NOMO-1 treated with dmso at 0.1 percent for 144 hours (cell line): ENCODE measurements around the gene OTOL1.

Experiments
- DNase-seq: peaks from one replicate; lab custom pipeline; 2025; ENCODE audit not compliant: unreplicated experiment; lab: John Stamatoyannopoulos, UW

Gene OTOL1

DNA sequence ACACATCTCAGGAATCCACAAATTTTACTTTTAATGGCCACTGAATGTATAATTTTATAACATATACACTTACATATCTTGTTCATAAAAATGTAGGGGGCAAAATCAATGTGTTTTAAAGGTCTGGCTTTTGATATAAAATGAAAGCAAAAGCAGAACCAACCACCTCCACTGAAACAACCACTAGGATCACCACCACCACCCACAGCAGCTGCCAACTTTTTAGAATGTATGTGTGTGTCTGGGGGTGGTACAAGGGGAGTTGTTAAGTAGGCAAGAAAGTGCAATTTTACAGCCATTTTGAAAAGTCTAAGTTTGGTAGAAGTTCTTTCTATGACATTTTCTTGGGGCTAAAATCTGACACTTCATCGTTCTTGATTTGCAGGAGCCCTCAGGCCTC, 44.0 kb downstream of the OTOL1 start:
- DNase-seq, result no peak

- DNase-seq, result no peak
These were observed 49.2 kb downstream of the OTOL1 start for GRCh38 chr3:161545824-161546223.

DNA sequence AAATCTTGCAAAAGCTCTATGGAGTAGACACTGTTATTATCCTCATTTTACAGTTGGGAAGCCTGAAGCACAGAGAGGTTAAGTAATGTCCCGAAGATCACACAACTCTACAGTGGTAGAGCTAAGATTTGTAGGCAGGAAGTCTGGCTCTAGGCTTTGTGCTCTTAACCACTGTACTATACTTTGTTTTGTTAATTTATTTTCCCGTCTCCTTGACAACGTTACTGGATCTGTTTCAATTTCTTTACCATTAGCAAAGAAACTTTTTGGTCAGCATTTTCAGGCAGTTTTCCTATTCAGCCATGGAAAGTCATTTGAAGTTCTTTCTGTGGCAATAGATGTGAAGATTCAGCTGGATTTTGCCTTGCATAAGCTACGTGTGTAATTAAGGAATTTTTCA, 51.7 kb downstream of the OTOL1 start:
- no peak for DNase-seq

DNA sequence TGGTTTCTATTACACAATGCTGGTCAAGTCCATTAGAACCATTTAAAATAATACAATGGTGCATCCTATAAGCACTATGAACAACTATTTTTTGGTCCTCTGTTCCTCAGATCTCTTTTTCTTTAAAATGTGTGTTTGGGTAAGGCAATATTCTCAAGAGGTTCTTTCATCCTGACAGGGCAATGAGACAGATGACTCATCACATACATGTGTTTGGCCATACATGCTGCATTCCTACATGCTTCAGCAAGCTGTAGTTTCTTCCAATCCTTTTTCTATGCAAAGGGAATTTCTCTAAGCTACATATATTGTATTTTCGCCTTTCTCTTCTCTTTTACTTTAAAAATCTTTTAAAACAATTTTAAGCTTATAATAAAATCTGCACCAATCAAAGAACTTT, 52.7 kb downstream of the OTOL1 start:
- DNase-seq, result no peak

DNA sequence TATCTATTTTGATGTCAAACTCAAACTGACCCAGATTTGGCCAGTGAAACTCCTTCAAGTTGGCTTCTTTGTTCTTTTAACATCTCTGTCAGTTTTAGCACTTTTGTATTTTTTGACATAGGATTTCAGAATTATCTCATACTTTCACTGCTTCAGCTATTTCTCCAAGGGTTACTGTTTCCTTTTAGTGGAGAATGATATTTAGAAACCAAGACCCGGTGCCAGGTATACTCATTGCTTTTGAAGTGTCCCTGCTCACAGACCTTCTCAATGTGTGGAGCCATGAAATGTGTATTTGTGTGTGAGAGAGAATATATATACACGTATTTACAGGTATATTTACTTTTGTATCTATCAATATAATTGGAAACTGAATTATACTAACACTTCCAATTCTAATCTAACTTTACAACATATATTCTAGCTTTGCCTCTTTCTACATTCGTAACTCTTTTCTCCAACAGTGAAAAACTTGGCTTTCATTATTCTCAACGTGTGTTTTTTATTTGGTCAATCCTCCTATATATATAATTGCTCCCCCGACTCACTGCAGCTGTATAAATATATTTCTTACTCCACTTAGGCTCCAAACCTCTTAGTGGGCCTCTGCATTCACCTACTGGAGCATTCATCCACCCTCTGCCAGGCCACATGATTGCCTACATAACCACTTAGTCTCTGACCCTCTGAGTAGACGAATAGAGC, 54.0 kb downstream of the OTOL1 start:
- no peak for DNase-seq

DNA sequence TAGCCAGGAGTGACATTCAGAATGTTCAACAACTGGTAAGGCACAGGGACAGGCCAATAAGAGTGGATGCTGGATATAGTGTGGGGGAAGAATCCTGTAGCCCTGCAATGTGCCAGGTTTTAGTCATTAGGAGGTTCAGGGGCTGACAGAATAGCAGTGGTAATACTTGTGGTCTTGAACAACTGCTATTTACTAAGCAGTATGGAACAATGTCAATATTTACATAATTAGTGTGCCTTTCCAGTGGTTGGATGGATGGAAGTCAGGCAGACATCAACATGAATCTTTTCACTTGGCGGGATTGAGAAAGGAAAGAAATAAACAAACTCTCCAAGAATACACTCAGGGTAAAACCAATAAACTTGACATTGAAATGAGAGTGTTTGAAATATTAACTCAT, 55.1 kb downstream of the OTOL1 start:
- no peak for DNase-seq

DNA sequence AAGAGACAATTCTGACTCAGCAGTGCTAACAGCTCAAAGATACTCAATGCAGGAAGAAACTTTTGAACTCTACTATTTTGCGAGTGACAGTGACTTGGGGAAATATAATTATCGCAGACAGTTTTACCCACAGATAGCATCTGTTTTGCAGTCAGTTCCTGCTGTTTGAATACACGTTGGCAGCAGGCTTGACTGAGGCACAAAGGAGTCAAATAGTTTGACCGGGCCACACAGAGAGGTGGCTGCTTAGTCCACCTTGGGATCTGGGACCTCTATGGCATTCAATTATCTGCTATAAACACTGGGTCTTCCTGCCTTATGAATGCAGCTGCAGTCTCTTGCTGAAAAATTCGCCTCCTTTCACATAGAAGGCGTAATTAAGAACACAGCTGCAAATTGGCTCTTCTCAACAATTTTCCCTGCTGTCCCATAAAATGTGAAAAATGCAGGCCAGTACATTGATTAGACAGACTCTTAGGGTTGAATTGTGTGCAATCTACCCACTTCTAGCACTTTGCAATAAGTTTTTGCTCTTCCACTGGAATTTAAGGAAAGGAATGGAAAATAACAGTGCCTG, 56.5 kb downstream of the OTOL1 start:
- no peak for DNase-seq
